GM12878 (cell line): ENCODE results near the gene NAALADL2. TPM values are rescaled to one million over a fixed set of nuclear protein-coding genes. Genes with fewer than 3 reads are reported as not detected.

ENCODE experiments used
- ATAC-seq: fragments of 200-7000 bp; cut with Tn5 transposase; 3 replicates; pipeline ENCODE4 v1.9.1; 2020; ENCODE audit warnings: mild to moderate bottlenecking, moderate library complexity
- BruUV-seq: library from RNA; stranded (reverse); fragments of 400-500 nt; replicated peaks from 2 replicates; lab custom pipeline; 2021; lab: Mats Ljungman, UMichigan
- CTCF ChIA-PET: fragments of 300-600 bp; sonication (Branson Sonifier 250); formaldehyde crosslinking; extraction: SDS; loops from one replicate; lab custom pipeline; 2021; ENCODE audit warnings: inconsistent platforms; lab: Yijun Ruan, JAX
- POLR2A ChIA-PET: fragments of 350-600 bp; formaldehyde crosslinking; extraction: SDS; loops from one replicate; lab custom pipeline; 2021; ENCODE audit warnings: inconsistent platforms; lab: Charles Lee
- RAD21 ChIA-PET: fragments of 300-600 bp; sonication (Branson Sonifier 250); formaldehyde crosslinking; loops from one replicate; lab custom pipeline; 2023; ENCODE audit warnings: antibody characterized with exemption; ENCODE audit not compliant: unreplicated experiment; lab: Charles Lee
- SMC1A ChIA-PET: fragments of 300-600 bp; sonication (Branson Sonifier 250); formaldehyde crosslinking; loops from one replicate; lab custom pipeline; 2023; ENCODE audit not compliant: unreplicated experiment, uncharacterized antibody; lab: Charles Lee
- DNase-seq: peaks from one replicate; pipeline ENCODE4 v3.0.0-alpha.2; 2011; ENCODE audit warnings: low read depth, low spot score
- FAIRE-seq: peaks from 3 replicates; lab custom pipeline; 2011; peaks lifted over from hg19 to GRCh38; lab: Jason Lieb, UNC
- H2AFZ ChIP-seq: 2 replicates; pipeline ENCODE4 v1.6.0; 2011; ENCODE audit warnings: low read depth, low read length, control low read depth; ENCODE audit not compliant: control insufficient read depth
- H3K27ac ChIP-seq: 2 replicates; pipeline ENCODE4 v1.5.1; 2011; ENCODE audit warnings: control low read depth; ENCODE audit not compliant: control insufficient read depth, insufficient read depth
- H3K27me3 ChIP-seq, 2 experiments: replicated peaks in 1 of 2; 2 replicates each; pipeline versions ENCODE4 v1.6.0 to v1.6.1; 2011; ENCODE audit warnings: low read length in 1 of 2; ENCODE audit not compliant: control insufficient read depth in 2 of 2, insufficient read depth in 2 of 2
- H3K36me3 ChIP-seq, 2 experiments: 2 replicates each; pipeline ENCODE4 v1.5.1; 2011; ENCODE audit warnings: low read length in 1 of 2; ENCODE audit not compliant: control insufficient read depth in 2 of 2, insufficient read depth in 2 of 2
- H3K4me1 ChIP-seq: 2 replicates; pipeline ENCODE4 v1.6.1; 2011; ENCODE audit warnings: mild to moderate bottlenecking, low read length, moderate library complexity, mixed read lengths; ENCODE audit not compliant: control insufficient read depth, insufficient read depth
- H3K4me2 ChIP-seq: 2 replicates; pipeline ENCODE4 v1.6.0; 2011; ENCODE audit warnings: control low read depth; ENCODE audit not compliant: control insufficient read depth, insufficient read depth
- H3K4me3 ChIP-seq: fragments of 200-600 bp; sonication (generic); 2 replicates; pipeline ENCODE4 v1.5.1; 2016
- H3K79me2 ChIP-seq: 2 replicates; pipeline ENCODE4 v1.6.0; 2011; ENCODE audit warnings: low read length; ENCODE audit not compliant: control insufficient read depth, insufficient read depth
- H3K9ac ChIP-seq: 2 replicates; pipeline ENCODE4 v1.8.0; 2011; ENCODE audit warnings: low read length, control low read depth, mixed read lengths; ENCODE audit not compliant: control insufficient read depth, insufficient read depth
- H3K9me3 ChIP-seq: replicated peaks from 3 replicates; pipeline ENCODE4 v1.5.1; 2011; ENCODE audit warnings: mild to moderate bottlenecking, low read length; ENCODE audit not compliant: control insufficient read depth, insufficient read depth
- H4K20me1 ChIP-seq: 2 replicates; pipeline ENCODE4 v1.6.0; 2011; ENCODE audit not compliant: control insufficient read depth, insufficient read depth
- BCLAF1 ChIP-seq: fragments of 450-650 bp; IDR thresholded peaks from 2 replicates; pipeline ENCODE4 v1.6.1; 2017; ENCODE audit warnings: antibody characterized with exemption, mild to moderate bottlenecking, moderate library complexity
- BMI1 ChIP-seq: fragments of 450-650 bp; IDR thresholded peaks from 2 replicates; pipeline ENCODE4 v1.6.1; 2016; ENCODE audit warnings: mild to moderate bottlenecking, moderate library complexity, borderline replicate concordance
- CHD1 ChIP-seq: IDR thresholded peaks from 2 replicates; pipeline ENCODE4 v1.6.1; 2012; ENCODE audit warnings: low read depth, low read length, improper control_type of control experiment
- FOS ChIP-seq: IDR thresholded peaks from 3 replicates; pipeline ENCODE4 v1.6.1; 2011; ENCODE audit warnings: borderline replicate concordance; ENCODE audit not compliant: insufficient read length; ENCODE audit errors: extremely low read depth
- HDAC6 ChIP-seq: fragments of 200-600 bp; sonication (generic); IDR thresholded peaks from one replicate; pipeline ENCODE4 v1.8.0; 2017; ENCODE audit warnings: antibody characterized with exemption; ENCODE audit not compliant: unreplicated experiment
- KAT2A ChIP-seq: conservative IDR thresholded peaks from 2 replicates; pipeline ENCODE4 v1.6.1; 2011; ENCODE audit warnings: low read depth, low read length; ENCODE audit not compliant: control insufficient read depth
- KDM1A ChIP-seq: fragments of 200-600 bp; sonication (generic); IDR thresholded peaks from 2 replicates; pipeline ENCODE4 v1.6.1; 2016; ENCODE audit warnings: borderline replicate concordance
- KLF5 ChIP-seq: fragments of 450-650 bp; IDR thresholded peaks from 2 replicates; pipeline ENCODE4 v1.6.1; 2014; ENCODE audit warnings: mild to moderate bottlenecking; ENCODE audit not compliant: partially characterized antibody
- POU2F2 ChIP-seq: IDR thresholded peaks from 3 replicates; pipeline ENCODE4 v1.6.1; 2011; ENCODE audit warnings: low read depth, mild to moderate bottlenecking, low read length, borderline replicate concordance
- RBBP5 ChIP-seq: fragments of 200-600 bp; sonication (generic); conservative IDR thresholded peaks from 2 replicates; pipeline ENCODE4 v1.6.1; 2016
- YY1 ChIP-seq: IDR thresholded peaks from 2 replicates; pipeline ENCODE4 v1.6.1; 2011; ENCODE audit warnings: low read depth, mild to moderate bottlenecking, low read length
- ZNF274 ChIP-seq: IDR thresholded peaks from one replicate; pipeline ENCODE4 v1.8.0; 2011; ENCODE audit not compliant: insufficient read length, insufficient read depth
- in situ Hi-C: fragments of 300-500 bp; cut with MboI; formaldehyde crosslinking; loops from 9 replicates; pipeline ENCODE4 v1.14.3; 2018; ENCODE audit warnings: mixed read lengths
- intact Hi-C: fragments of 100-400 bp; cut with micrococcal nuclease; formaldehyde crosslinking; loops from one replicate; pipeline ENCODE4 v1.14.2; 2022; ENCODE audit not compliant: unreplicated experiment
- polyA plus RNA-seq, 11 experiments: library from polyadenylated mRNA; depleted of rRNA in 4 of 11; unstranded in 6 of 11; stranded (reverse) in 5 of 11; fragments of >200 nt; fragmentation: Nextera tagmentation in 4 of 11; fragmentation: Illumina TruSeq in 1 of 11; extraction: Ambion mirVana in 4 of 11; extraction: Trizol in 1 of 11; gene quantifications; 1 replicate in 1 of 11; 2 replicates in 10 of 11; pipeline versions ENCODE4 v1.2.1 to v1.2.3, GENCODE V29; 2011 to 2016; ENCODE audit warnings: inconsistent platforms in 2 of 11, missing spikeins in 2 of 11, low read depth in 1 of 11
- total RNA-seq, 4 experiments: library from RNA; depleted of rRNA in 3 of 4; stranded (reverse); fragments of >200 nt in 3 of 4; fragmentation: Illumina TruSeq in 1 of 4; extraction: Trizol in 1 of 4; gene quantifications; 2 replicates each; pipeline versions ENCODE4 v1.2.1 to v1.2.3, GENCODE V29; 2013 to 2021
- TF ChIP-seq, protein P1 (sequence below): fragments of 450-650 bp; IDR thresholded peaks from 2 replicates; pipeline ENCODE4 v1.6.1; 2017; ENCODE audit warnings: mild to moderate bottlenecking, low read depth, inconsistent platforms; ENCODE audit not compliant: poor library complexity, severe bottlenecking
- TF ChIP-seq, protein P2 (sequence below): IDR thresholded peaks from 2 replicates; pipeline ENCODE4 v1.6.1; 2012; ENCODE audit warnings: low read length, inconsistent platforms
- TF ChIP-seq, protein P3 (sequence below): fragments of 450-650 bp; IDR thresholded peaks from 2 replicates; pipeline ENCODE4 v1.6.1; 2016; ENCODE audit warnings: mild to moderate bottlenecking, moderate library complexity, borderline replicate concordance

Gene NAALADL2
- total and polyA plus RNA-seq, 10 of the 15 experiments (the other 5 are each of a cell fraction or from before 2014, with no cell fraction given): 0.06 to 10.8 (median 0.46) TPM

GRCh38 chr3:175103298-175103697, 244.2 kb downstream of the NAALADL2 start:
- Histone ChIP-seq H3K4me2 (no peak overlapping the region), H3K27ac (no peak overlapping the region), H3K27me3 (no peaks in the 10 kb centered on the region), H3K4me3 (no peak overlapping the region), H3K9me3 (no peaks in the 10 kb centered on the region), H3K36me3 (no peaks in the 10 kb centered on the region), H3K4me1 (no peaks in the 10 kb centered on the region), H3K79me2 (no peaks in the 10 kb centered on the region), H2AFZ (no peak overlapping the region), H4K20me1 (no peaks in the 10 kb centered on the region), H3K9ac (no peak overlapping the region)
- FAIRE-seq: no peak
- CTCF ChIA-PET: no interaction called here
- POLR2A ChIA-PET: no interaction called here
- DNase-seq: no peak
- BruUV-seq: no TSS peak
- in situ Hi-C loops (no loop called here), intact Hi-C loops (no loop called here)
- RAD21 ChIA-PET: no interaction called here
- SMC1A ChIA-PET: no interaction called here
- ATAC-seq: no peak
- TF ChIP-seq FOS (no peak), RBBP5 (no peak), KAT2A (no peak), CHD1 (no peak), YY1 (no peak), HDAC6 (no peak), KLF5 (no peak), BMI1 (no peak), ZNF274 (no peak), KDM1A (no peak), BCLAF1 (no peak), POU2F2 (no peak)
- TF ChIP-seq, protein P1, sequence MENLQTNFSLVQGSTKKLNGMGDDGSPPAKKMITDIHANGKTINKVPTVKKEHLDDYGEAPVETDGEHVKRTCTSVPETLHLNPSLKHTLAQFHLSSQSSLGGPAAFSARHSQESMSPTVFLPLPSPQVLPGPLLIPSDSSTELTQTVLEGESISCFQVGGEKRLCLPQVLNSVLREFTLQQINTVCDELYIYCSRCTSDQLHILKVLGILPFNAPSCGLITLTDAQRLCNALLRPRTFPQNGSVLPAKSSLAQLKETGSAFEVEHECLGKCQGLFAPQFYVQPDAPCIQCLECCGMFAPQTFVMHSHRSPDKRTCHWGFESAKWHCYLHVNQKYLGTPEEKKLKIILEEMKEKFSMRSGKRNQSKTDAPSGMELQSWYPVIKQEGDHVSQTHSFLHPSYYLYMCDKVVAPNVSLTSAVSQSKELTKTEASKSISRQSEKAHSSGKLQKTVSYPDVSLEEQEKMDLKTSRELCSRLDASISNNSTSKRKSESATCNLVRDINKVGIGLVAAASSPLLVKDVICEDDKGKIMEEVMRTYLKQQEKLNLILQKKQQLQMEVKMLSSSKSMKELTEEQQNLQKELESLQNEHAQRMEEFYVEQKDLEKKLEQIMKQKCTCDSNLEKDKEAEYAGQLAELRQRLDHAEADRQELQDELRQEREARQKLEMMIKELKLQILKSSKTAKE: no peak
- TF ChIP-seq, protein P2, sequence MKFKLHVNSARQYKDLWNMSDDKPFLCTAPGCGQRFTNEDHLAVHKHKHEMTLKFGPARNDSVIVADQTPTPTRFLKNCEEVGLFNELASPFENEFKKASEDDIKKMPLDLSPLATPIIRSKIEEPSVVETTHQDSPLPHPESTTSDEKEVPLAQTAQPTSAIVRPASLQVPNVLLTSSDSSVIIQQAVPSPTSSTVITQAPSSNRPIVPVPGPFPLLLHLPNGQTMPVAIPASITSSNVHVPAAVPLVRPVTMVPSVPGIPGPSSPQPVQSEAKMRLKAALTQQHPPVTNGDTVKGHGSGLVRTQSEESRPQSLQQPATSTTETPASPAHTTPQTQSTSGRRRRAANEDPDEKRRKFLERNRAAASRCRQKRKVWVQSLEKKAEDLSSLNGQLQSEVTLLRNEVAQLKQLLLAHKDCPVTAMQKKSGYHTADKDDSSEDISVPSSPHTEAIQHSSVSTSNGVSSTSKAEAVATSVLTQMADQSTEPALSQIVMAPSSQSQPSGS: no peak
- TF ChIP-seq, protein P3, sequence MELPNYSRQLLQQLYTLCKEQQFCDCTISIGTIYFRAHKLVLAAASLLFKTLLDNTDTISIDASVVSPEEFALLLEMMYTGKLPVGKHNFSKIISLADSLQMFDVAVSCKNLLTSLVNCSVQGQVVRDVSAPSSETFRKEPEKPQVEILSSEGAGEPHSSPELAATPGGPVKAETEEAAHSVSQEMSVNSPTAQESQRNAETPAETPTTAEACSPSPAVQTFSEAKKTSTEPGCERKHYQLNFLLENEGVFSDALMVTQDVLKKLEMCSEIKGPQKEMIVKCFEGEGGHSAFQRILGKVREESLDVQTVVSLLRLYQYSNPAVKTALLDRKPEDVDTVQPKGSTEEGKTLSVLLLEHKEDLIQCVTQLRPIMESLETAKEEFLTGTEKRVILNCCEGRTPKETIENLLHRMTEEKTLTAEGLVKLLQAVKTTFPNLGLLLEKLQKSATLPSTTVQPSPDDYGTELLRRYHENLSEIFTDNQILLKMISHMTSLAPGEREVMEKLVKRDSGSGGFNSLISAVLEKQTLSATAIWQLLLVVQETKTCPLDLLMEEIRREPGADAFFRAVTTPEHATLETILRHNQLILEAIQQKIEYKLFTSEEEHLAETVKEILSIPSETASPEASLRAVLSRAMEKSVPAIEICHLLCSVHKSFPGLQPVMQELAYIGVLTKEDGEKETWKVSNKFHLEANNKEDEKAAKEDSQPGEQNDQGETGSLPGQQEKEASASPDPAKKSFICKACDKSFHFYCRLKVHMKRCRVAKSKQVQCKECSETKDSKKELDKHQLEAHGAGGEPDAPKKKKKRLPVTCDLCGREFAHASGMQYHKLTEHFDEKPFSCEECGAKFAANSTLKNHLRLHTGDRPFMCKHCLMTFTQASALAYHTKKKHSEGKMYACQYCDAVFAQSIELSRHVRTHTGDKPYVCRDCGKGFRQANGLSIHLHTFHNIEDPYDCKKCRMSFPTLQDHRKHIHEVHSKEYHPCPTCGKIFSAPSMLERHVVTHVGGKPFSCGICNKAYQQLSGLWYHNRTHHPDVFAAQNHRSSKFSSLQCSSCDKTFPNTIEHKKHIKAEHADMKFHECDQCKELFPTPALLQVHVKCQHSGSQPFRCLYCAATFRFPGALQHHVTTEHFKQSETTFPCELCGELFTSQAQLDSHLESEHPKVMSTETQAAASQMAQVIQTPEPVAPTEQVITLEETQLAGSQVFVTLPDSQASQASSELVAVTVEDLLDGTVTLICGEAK: no peak
